A549 (cell line): ENCODE data around the gene CRB2.

Source experiments
- CEBPB ChIP-seq, 2 experiments: fragments of >200 bp in 1 of 2; sonication (Bioruptor Twin) in 1 of 2; formaldehyde crosslinking in 1 of 2; IDR thresholded peaks; 2 replicates each; pipeline ENCODE4 v1.6.1; 2012 to 2016
- CHD2 ChIP-seq: fragments of 150-350 bp; IDR thresholded peaks from 2 replicates; pipeline ENCODE4 v1.6.1; 2014; ENCODE audit warnings: low read length; ENCODE audit not compliant: partially characterized antibody
- CTCF ChIP-seq: fragments of >200 bp; sonication (Bioruptor Twin); formaldehyde crosslinking; IDR thresholded peaks from 3 replicates; pipeline ENCODE4 v1.5.1; 2016
- E2F6 ChIP-seq: IDR thresholded peaks from 2 replicates; pipeline ENCODE4 v1.6.1; 2012; ENCODE audit warnings: low read depth, borderline replicate concordance
- ELK1 ChIP-seq: fragments of 150-350 bp; IDR thresholded peaks from 2 replicates; pipeline ENCODE4 v1.6.1; 2014; ENCODE audit warnings: low read depth, mild to moderate bottlenecking, low read length
- HOXB5 ChIP-seq: fragments of 250-450 bp; sonication (Bioruptor Pico); IDR thresholded peaks from 2 replicates; pipeline ENCODE4 v1.5.0; 2020; ENCODE audit warnings: mild to moderate bottlenecking, moderate library complexity
- JUN ChIP-seq, 2 experiments: fragments of >200 bp; sonication (Bioruptor Twin); formaldehyde crosslinking; IDR thresholded peaks; 2 replicates in 1 of 2; 3 replicates in 1 of 2; pipeline ENCODE4 v1.6.1; 2016 to 2017
- MAFK ChIP-seq: fragments of 450-650 bp; IDR thresholded peaks from 2 replicates; pipeline ENCODE4 v1.6.1; 2014; ENCODE audit not compliant: partially characterized antibody
- MAX ChIP-seq: IDR thresholded peaks from 2 replicates; pipeline ENCODE4 v1.6.1; 2012
- NPAS2 ChIP-seq: fragments of 250-450 bp; sonication (Bioruptor Pico); IDR thresholded peaks from 2 replicates; pipeline ENCODE4 v1.8.0; 2022; ENCODE audit warnings: mild to moderate bottlenecking, moderate library complexity, borderline replicate concordance
- POLR2A ChIP-seq: IDR thresholded peaks from 2 replicates; pipeline ENCODE4 v1.6.1; 2012; ENCODE audit warnings: mild to moderate bottlenecking, low read length
- RFX5 ChIP-seq: fragments of 450-650 bp; IDR thresholded peaks from 2 replicates; pipeline ENCODE4 v1.7.1; 2014; ENCODE audit warnings: antibody characterized with exemption, mild to moderate bottlenecking, moderate library complexity
- SMC3 ChIP-seq: fragments of >200 bp; sonication (Bioruptor Twin); formaldehyde crosslinking; IDR thresholded peaks from 3 replicates; pipeline ENCODE4 v1.6.1; 2018; ENCODE audit warnings: inconsistent platforms
- TP53 ChIP-seq: fragments of 250-450 bp; sonication (Bioruptor Pico); IDR thresholded peaks from 2 replicates; pipeline ENCODE4 v1.5.0; 2021; ENCODE audit warnings: mild to moderate bottlenecking, moderate library complexity

GRCh38 chr9:123423311-123423640 lies 67.3 kb downstream of the CRB2 start:
- TF ChIP-seq JUN (IDR thresholded peaks at IDR 0.05), result no peak
- no peak for TF ChIP-seq CTCF
- no peak for TF ChIP-seq ELK1
- no peak for TF ChIP-seq POLR2A
- TF ChIP-seq CEBPB (IDR thresholded peaks at IDR 0.05), result no peak
- TF ChIP-seq NPAS2 (CRISPR knock-in tag), result no peak
- TF ChIP-seq SMC3, result no peak
- TF ChIP-seq RFX5, result no peak
- no peak for TF ChIP-seq MAX
- no peak for TF ChIP-seq MAFK
- no peak for TF ChIP-seq TP53 (CRISPR knock-in tag)
- no peak for TF ChIP-seq CHD2
- TF ChIP-seq E2F6, result no peak
- no peak for TF ChIP-seq HOXB5 (CRISPR knock-in tag)
